GM19467 (cell line): Measurements from ENCODE around the gene NPLOC4.

Experiments used
- ATAC-seq: cut with Tn5 transposase; IDR thresholded peaks from one replicate; pipeline ENCODE4 v1.9.1; 2021; ENCODE audit warnings: mild to moderate bottlenecking, moderate library complexity; ENCODE audit not compliant: unreplicated experiment

Gene NPLOC4

DNA sequence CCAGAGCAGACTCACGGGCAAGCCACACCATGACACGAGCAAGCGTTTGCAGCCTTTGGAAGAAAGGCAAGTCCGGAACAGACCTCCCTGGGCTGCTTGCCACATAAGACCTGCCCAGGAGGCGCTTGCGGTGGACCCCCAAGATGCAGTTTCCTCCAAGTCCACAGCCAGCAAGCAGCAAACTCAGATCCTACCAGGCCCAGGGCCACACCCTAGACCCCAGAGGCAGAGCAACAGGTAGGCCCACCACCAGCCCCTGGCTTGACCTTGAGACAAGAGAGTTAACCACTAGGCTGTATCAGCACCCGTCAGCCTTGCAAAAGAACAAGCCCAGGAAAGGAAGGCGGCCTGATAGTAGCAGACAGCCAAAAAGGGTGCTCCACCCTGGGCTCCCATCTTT, 87.1 kb downstream of the NPLOC4 start:
- no peak for ATAC-seq

DNA sequence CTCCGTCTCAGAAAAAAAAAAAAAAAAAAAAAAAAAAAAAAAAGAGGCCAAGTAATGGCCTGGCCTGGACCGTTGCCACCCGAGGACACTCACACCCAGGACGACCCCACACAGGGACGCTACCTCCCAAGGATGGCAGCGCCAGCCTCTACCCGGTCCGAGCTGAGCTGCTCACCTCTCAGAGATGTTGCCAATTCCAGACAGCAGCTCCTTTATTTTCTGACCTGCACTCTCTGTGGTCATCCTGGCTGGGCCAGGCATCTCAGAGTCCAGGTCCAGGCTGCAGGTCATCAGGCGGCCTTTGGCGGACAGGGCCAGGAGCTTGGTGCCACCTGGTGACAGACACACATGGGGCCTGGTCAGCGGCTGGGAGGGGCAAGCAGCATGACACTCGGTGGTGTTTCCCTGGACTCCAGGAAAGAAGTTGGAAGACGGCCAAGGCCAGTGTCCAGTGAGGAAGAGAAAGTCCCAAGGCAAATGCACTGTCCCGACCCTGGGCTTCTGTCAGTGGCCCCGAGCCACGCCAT, 87.8 kb downstream of the NPLOC4 start:
- no peak for ATAC-seq

GRCh38 chr17:81547614-81547982, 89.3 kb downstream of the NPLOC4 start:
- no peak for ATAC-seq

GRCh38 chr17:81546906-81547613, 89.9 kb downstream of the NPLOC4 start:
- no peak for ATAC-seq

- no peak for ATAC-seq
These were observed 91.6 kb downstream of the NPLOC4 start for GRCh38 chr17:81545160-81545949.

GRCh38 chr17:81544281-81544974, 92.5 kb downstream of the NPLOC4 start:
- no peak for ATAC-seq

GRCh38 chr17:81543756-81544155, 93.2 kb downstream of the NPLOC4 start:
- ATAC-seq, result no peak

GRCh38 chr17:81543339-81543675, 93.6 kb downstream of the NPLOC4 start:
- no peak for ATAC-seq

- no peak for ATAC-seq
These were observed 94.2 kb downstream of the NPLOC4 start for GRCh38 chr17:81542431-81543338.

GRCh38 chr17:81541123-81541522, 95.8 kb downstream of the NPLOC4 start:
- ATAC-seq, result no peak

- no peak for ATAC-seq
These were observed 96.3 kb downstream of the NPLOC4 start for GRCh38 chr17:81540676-81541027.

GRCh38 chr17:81539961-81540675, 96.8 kb downstream of the NPLOC4 start:
- ATAC-seq, result no peak

DNA sequence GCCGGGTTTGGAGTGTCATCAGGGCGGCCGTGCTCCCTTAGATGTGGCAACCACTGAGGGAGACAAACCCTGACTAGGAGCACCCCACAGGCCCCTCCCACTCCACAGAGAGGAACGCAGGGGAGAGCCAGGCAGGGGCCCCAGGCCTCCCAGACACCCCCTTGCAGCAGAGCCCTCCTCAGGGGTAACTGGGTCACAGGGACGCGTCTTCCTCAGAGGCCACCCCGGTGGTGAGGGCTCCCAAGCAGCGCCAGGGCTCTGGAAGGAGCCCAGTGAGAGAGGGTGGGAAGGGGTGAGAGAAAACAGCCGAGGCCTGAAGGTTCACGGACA, 97.4 kb downstream of the NPLOC4 start:
- ATAC-seq, result no peak

DNA sequence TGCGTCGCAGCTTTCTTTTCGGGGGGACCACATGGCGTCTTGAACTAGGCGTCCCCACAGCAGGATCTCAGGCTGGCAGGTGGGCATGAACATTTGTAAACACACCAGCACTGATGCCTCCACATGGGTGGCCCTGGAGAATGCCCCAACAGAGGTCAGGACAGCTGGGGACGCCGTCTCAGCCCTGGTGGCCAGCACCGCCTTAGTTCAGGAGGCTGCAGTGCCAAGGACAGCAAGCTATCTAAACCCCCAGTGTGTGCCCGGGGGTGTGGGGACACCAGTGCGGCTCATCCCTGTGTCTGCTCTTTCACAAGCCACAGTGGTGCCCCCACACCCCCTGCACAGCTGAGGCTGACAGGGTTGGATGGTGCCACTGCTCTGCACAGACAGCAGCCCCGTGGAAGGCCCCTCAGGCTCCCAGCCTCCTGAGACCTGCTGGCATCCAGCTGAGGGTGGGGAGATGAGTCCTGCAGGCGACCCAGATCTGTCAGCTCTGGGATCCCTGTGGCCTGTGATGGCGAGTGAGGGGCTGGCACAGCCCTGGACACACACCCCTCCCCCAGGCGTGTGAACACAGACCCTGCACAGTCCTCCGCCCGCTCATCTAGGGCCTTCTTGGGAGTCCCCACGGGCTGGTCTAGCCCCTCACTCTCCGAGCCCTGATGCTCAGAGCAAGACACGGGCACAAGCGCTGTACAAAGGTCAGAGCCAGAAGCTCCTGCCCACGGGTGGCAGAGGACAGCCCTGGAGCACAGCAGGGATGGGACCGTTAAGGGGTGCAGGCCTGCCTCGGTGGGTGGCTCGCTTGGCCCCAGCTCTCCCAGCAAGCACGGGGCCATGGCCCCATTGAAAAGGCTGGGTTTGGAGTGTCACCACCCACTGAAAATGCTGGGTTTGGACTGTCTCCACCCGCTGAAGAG, 98.0 kb downstream of the NPLOC4 start:
- ATAC-seq, result no peak

DNA sequence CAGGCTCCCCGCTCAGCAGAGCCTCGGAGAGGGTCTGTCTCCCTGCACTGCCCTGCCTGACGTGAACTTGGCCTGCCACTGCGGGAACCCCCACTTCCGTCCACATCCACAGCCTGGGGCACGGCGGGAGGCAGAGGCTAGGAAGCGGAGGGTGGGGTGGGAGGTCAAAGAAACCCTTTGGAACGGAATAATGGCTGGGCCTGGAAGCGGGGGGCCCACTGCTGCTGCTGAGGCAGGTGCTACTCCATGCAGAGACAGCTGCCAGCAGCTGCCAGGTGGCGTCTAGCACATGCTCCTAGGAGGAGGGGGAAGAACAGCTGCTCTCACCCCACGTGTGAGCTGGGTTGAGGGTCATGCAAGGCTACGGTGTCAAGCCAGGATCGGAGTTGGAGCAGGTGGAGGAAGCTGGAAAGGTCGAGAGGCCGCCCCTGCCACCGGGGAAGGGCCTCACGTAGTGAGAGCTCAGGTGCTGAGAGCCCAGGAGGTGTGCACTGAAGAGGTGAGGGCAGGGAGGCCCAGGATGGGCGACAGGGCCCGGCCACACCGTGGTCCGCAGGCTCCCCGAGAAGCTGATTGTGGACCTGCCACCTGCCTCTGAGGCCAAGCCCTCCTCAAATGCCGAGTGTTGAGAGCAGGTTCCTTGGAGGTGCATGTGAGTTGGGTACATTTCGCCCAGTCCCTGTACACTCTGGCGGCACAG, 98.9 kb downstream of the NPLOC4 start:
- ATAC-seq, result no peak

DNA sequence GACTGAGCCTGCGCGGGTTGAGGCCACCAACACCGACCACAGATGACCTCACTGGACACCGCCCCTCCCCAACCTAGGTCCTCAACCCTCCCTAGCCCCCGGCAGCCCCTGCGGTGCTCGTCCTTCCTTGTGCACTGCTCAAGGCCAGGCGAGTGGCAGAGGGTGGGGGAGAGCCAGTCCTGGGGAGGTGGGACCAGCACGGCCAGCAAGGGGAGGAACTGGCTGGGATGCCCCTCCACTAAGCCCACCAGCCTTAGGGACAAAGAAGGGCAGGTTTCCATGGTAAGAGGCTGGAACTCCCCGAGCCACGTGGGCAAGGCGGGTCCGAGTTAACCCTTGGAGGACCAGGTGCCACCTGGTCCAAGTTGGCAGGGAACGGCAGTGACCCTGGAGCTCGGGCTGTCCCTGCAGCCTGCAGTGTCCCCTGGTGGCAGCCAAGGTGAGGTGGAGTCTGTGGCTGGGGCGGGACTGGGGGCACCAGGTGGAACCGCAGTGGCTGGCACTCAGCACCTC, 99.5 kb downstream of the NPLOC4 start:
- no peak for ATAC-seq

DNA sequence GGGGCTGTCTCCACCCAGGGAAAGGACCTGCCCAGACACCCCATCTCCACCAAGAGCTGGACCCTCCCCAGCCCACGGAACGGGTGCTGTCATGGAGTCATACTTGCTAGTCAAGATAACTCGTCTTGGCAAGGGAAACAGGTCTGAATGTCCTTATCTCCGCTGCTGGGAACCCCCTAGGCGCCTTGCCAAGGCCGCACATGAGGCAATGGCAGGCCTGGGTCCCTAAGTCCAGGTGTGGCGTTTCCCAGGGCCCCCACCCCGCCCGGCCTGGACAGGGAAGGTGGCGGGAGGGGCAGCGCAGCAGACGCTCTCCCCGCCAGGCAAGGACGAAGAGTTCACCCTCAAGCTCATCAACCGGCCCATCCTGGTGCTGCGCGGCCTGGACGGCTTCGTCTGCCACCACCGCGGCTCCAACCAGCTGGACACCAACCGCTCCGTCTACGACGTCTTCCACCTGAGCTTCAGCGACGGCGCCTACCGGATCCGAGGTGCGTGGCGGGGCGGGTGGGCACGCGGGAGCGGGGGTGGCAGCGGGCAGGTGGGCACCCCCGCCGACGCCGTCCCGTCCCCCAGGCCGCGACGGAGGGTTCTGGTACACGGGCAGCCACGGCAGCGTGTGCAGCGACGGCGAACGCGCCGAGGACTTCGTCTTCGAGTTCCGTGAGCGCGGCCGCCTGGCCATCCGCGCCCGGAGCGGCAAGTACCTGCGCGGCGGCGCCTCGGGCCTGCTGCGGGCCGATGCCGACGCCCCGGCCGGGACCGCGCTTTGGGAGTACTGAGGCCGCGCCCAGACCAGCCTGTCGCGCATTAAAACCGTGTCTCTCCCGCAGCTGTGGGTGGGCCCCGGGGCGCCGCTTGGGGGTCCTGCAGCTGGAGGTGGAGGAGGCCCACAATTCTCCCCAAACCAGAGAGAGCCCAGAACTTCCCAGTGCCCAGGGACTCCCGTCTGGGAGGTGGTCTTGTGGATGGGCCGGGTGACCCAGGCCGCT, 100.3 kb downstream of the NPLOC4 start:
- ATAC-seq, result no peak
